Neural cell (in vitro differentiated cells): ENCODE results near the gene C22orf39.

Experiments used
- CTCF ChIP-seq: fragments of 450-650 bp; IDR thresholded peaks from 2 replicates; pipeline ENCODE4 v1.5.1; 2014; ENCODE audit warnings: antibody characterized with exemption, mild to moderate bottlenecking, moderate library complexity; ENCODE audit not compliant: poor library complexity, severe bottlenecking
- EZH2 ChIP-seq: fragments of 200-600, 300-800 bp; shearing (Covaris generic), sonication (generic); IDR thresholded peaks from 2 replicates; pipeline ENCODE4 v1.6.1; 2014; ENCODE audit warnings: antibody characterized with exemption, low read length, borderline replicate concordance, mild to moderate bottlenecking; ENCODE audit not compliant: insufficient read depth, poor library complexity, severe bottlenecking
- RAD21 ChIP-seq: fragments of 450-650 bp; conservative IDR thresholded peaks from 2 replicates; pipeline ENCODE4 v1.6.1; 2014; ENCODE audit warnings: antibody characterized with exemption, mild to moderate bottlenecking, moderate library complexity

DNA sequence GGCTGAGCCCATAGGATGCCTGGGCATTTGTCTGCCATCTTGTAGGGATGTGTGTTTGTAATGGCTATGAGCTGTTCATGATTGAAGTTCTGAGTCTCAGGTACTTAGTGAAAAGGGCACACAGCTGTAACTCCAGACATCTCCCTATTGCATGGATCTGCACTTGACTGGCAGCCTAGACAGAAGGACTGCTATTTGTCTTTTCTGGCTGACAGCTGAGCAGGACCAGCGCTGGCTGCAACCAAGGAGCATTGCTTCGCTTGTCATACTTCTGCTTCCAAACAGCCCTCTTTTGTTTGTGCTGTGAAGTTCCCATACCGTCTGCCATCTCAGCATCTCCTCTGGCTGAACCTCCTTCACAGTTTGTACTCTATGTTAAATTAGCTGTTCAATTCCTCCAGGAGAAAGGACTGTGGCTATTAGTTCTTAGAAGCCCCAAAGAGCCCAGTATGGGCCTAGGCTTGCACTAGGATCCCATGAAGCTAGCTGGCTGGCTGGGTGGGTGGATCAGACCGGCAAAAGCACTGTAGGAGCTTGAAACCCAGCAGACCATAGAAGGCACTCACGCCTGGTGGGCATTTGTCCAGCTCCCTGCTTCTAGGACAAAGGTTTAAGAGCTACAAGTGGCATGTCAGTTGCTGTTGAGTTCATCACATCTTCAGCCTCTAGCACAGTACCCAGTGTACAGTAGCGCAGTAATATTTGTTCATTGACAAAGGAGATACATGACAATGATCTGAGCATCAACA is 36.4 kb downstream of the C22orf39 start:
- no peak for TF ChIP-seq CTCF
- TF ChIP-seq EZH2, result no peak
- no peak for TF ChIP-seq RAD21
